HG03469 (cell line): ENCODE measurements around the gene SIK3.

Source experiments
- ATAC-seq: cut with Tn5 transposase; IDR thresholded peaks from one replicate; pipeline ENCODE4 v1.9.1; 2021; ENCODE audit warnings: mild to moderate bottlenecking, moderate library complexity, moderate number of reproducible peaks; ENCODE audit not compliant: unreplicated experiment

The SIK3 gene

GRCh38 chr11:116976941-116977570, 121.2 kb downstream of the SIK3 start:
- no peak for ATAC-seq

GRCh38 chr11:116975661-116976060, 122.6 kb downstream of the SIK3 start:
- ATAC-seq: no peak

- no peak for ATAC-seq
Observed at GRCh38 chr11:116973270-116973669, 125.0 kb downstream of the SIK3 start.

- ATAC-seq: no peak
Observed at GRCh38 chr11:116972691-116973090, 125.5 kb downstream of the SIK3 start.

GRCh38 chr11:116970485-116971292, 127.5 kb downstream of the SIK3 start:
- no peak for ATAC-seq

GRCh38 chr11:116969694-116970093, 128.5 kb downstream of the SIK3 start:
- no peak for ATAC-seq

- no peak for ATAC-seq
Observed at GRCh38 chr11:116964269-116964668, 134.0 kb downstream of the SIK3 start.

- no peak for ATAC-seq
Observed at GRCh38 chr11:116963813-116964212, 134.4 kb downstream of the SIK3 start.

- no peak for ATAC-seq
Observed at GRCh38 chr11:116962108-116962507, 136.1 kb downstream of the SIK3 start.

GRCh38 chr11:116960930-116961329, 137.3 kb downstream of the SIK3 start:
- no peak for ATAC-seq

- ATAC-seq: no peak
Observed at GRCh38 chr11:116958246-116958645, 140.0 kb downstream of the SIK3 start.

- ATAC-seq: no peak
Observed at GRCh38 chr11:116955949-116956348, 142.3 kb downstream of the SIK3 start.

- ATAC-seq: no peak
Observed at GRCh38 chr11:116955548-116955947, 142.7 kb downstream of the SIK3 start.

GRCh38 chr11:116953530-116954285, 144.5 kb downstream of the SIK3 start:
- ATAC-seq: no peak

- no peak for ATAC-seq
Observed at GRCh38 chr11:116951762-116952161, 146.5 kb downstream of the SIK3 start.

- ATAC-seq: no peak
Observed at GRCh38 chr11:116950210-116950609, 148.0 kb downstream of the SIK3 start.

GRCh38 chr11:116948391-116948790, 149.8 kb downstream of the SIK3 start:
- ATAC-seq: no peak

GRCh38 chr11:116946414-116946813, 151.8 kb downstream of the SIK3 start:
- no peak for ATAC-seq

GRCh38 chr11:116939499-116939898, 158.7 kb downstream of the SIK3 start:
- no peak for ATAC-seq

GRCh38 chr11:116938471-116939070, 159.7 kb downstream of the SIK3 start:
- ATAC-seq: no peak

GRCh38 chr11:116936754-116937446, 161.3 kb downstream of the SIK3 start:
- no peak for ATAC-seq
